ENCODE data around the gene SEPSECS.

Gene SEPSECS

GRCh38 chr4:25110527-25111329 lies 49.5 kb downstream of the SEPSECS start:
- no peak for DNase-seq (ENCODE audit: low spot score)

DNA sequence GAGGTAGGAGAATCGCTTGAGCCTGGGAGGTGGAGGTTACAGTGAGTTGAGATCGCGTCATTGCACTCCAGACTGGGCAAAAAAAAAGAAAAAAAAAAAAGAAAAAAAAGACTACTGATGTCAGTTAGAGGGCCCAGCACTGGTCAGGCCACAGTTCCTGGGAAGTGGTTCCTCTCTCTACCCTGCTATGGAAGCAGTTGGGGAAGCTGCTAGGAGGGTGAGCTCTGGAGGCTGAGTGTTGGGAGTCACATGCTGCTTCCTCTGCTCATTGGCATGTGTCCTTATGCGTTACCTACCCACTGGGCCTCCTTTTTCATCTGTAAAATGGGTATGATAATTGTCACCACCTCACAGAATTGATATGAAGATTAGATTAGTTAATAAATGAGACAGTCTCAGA lies 50.7 kb downstream of the SEPSECS start:
- DNase-seq (ENCODE audit: low spot score) = no peak

DNA sequence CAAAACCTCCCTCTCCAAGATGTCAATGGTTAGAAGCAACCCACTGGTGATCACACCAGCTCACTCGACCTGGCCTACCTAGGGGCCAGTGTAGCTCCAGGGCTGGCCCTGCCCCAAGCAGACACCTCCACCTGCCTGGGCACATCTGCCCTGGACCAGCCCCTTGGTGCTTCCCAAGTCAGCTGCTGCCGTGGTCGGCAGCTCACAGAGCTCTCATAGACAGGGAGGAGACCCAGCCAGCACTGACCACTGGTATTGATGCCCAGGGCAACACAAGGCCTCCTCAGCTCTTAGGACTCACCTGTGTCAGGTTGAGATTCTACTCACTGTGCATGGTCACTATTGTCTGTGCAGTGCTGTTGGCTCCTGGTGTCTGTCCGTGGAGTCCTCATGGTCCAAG lies 51.7 kb downstream of the SEPSECS start:
- DNase-seq (ENCODE audit: low spot score) = no peak

- DNase-seq (ENCODE audit: low spot score) = no peak
These were observed 52.3 kb downstream of the SEPSECS start for GRCh38 chr4:25107827-25108516.

DNA sequence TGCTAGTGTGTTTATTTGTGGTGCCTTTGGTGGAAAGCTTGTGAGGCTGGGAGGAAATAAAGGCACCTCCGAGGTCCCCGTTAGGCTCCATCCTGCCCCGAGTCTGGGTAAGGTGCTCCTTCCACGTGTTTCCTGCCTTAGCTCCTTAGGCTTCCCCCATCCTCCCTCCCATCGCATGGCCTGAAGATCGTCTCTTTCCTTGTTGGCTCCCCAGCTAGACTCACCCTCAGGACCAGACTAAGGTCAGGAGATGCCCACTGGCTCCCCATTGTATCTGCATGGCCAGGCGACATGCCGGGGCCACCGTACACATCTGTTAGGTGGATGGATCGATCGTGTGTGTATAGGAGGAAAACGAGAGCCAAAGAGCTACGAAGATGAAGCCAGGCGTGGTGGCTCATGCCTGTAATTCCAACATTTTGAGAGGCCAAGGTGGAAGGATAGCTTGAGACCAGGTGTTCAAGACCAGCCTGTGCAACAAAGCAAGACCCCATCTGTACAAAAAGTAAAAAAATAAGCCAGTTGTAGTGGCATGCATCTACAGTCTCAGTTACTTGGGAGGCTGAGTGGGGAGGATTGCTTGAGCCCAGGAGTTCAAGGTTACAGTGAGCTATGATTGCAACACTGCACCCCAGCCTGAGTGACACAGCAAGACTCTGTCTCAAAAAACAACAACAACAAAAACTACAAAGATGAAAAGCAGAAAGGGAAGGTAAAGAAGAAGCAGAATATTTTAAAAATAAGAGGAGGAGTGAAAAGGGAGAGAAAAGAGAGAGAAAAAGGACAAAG lies 53.7 kb downstream of the SEPSECS start:
- no peak for DNase-seq (ENCODE audit: low spot score)

DNA sequence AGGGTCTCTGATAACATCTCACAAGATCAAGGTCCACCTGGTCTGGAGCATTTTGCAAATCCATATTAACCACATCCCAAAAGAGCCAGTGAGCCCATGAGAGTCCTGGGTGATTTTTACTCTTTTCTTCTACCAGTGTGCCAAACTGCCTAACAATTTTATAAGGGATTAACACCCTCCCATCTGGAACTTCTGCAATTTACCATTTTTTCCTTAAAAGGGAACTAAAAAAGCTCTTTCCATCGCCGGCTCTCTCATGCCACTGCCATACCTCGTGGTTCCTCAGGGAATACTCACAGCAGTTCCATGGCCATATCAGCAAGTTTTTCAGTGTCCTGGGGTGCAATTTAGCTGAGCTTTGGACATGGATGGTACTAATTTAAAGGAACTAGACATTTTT lies 55.7 kb downstream of the SEPSECS start:
- DNase-seq (ENCODE audit: low spot score) = no peak

- no peak for DNase-seq (ENCODE audit: low spot score)
These were observed 56.8 kb downstream of the SEPSECS start for GRCh38 chr4:25103418-25103817.

GRCh38 chr4:25101836-25102235 lies 58.4 kb downstream of the SEPSECS start:
- DNase-seq (ENCODE audit: low spot score) = no peak

DNA sequence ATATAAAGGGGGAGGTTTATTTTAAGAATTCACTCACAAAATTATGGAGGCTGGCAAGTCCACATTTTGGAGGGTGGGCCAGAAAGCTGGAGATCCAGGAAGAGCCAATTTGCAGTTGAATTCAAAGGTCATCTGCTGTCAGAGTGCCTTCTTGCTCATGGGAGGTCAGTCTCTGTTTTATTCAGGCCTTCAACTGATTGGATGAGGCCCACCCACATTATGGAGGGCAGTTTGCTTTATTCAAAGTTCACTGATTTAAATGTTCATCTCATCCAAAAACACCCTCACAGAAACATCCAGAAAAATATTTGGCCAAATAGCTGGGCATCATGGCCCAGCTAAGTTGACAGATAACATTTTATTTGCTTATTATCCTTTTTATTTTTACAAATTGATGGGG lies 59.5 kb downstream of the SEPSECS start:
- DNase-seq (ENCODE audit: low spot score) = no peak

- DNase-seq (ENCODE audit: low spot score) = no peak
These were observed 60.2 kb downstream of the SEPSECS start for GRCh38 chr4:25100021-25100555.

DNA sequence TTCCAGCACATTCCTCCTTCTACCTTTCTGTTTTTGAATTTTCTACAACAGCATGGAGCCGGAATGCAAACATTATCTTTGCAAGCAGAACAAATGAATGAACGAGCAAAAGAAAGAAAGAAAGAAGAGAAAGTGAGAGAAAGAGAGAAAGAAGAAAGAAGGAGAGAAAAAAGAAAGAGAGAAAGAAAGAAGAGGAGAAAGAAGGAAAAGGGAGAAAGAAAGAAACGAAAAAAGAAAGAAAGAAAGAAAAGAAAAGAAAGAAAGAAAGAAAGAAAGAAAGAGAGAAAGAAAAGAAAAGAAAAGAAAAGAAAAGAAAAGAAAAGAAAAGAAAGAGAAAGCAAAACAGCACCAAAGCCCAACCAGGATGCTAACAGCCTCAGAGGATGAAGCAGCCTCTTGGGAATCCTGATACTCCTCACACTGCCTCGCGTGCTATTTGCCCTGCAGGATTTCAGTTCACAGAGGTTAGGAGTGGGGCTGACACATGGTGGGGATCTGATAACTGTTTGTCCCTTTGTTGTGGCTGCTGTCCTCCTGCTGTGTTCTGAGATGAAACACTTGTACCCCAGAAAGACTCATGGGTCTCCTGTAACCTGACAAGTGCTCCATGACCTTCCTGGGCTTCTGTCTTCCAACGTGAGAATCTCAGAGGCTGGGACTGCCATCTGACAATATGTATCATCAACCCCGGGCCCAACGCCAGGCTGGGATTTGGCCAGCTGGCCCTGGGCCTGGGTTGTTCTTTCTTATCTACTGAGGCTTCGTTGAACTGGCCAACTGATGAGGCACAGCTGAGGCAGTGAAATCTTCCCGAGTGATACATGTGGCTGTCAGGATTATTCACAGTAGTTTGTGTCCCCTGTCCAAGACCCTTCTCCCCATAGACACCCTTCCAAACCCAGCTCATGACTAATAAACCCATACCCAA lies 61.0 kb downstream of the SEPSECS start:
- DNase-seq (ENCODE audit: low spot score) = peak; percentile 83

DNA sequence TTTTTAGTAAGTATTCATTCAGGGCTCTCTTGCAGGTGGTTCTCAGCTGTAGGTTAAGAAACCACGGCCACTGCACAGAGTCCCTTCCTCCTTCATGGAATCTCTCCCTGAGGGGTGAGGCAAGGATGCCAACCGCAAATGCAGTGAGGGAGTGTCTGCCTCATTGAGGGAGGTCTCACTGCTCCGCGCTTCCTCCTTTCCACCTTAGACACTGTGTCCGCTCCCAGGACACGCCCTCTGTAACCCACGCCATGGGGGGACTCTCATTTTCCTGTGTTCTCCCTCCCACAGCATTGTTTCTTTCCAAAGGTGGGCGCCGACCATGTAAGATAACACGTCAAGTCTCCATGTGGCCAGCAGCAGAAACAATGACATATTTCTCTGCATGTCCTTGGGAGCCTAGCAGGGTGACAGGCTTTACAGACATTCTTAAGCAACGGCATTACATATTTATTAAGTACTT lies 63.2 kb downstream of the SEPSECS start:
- DNase-seq (ENCODE audit: low spot score) = no peak

DNA sequence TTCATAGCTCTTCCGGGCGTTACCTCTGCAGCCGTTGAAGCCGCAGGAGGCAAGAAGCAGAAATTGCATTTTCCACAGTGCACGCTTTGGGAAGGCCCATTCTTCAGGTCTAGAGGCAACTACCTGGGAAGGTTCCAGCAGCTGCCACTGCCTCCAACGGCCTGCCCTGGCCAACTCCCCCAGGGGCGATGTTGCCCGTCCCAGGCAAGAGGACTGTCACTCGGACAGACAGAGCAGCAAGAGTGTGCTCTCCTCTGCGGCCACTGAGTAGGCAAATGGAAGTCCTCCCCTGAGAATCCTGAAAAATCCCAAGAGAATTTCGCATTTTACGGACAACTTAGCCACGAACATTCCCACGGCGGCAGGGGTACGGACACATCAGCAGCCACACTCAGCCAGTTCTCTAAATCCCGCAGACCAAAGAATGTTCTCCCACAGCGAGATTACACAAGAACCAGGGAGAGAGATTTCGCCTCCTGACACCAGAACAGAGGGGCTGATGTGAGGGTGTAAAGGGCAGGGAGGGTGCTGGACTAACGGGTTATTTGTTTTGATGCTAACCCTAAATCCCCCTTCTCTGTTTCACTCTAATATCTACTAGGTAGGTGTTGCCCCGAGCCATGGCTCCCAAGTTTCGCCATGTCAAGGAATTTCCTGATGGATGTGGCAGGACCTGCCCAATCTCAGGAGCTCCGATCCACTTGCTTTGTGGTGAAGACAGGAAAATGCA lies 63.8 kb downstream of the SEPSECS start:
- no peak for DNase-seq (ENCODE audit: low spot score)

DNA sequence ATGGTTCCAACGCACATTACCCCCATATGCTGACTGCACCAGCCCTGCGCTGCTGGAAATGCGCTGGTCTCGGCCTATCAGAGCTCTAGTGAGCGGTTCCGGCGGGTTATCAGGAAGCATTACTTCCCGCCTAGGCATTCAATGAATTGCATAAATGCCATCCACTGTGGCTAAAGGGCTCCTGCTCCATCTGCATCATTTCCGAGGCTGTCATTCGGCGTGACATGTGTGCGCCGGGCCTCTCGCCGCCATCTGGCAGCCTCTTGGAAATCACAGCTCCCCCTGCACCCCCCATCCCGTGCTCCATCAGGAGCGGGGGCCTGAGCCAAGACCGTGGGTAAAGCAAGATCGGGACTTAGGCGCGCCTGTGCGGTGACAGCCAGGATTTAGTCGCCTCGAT lies 64.4 kb downstream of the SEPSECS start:
- no peak for DNase-seq (ENCODE audit: low spot score)

DNA sequence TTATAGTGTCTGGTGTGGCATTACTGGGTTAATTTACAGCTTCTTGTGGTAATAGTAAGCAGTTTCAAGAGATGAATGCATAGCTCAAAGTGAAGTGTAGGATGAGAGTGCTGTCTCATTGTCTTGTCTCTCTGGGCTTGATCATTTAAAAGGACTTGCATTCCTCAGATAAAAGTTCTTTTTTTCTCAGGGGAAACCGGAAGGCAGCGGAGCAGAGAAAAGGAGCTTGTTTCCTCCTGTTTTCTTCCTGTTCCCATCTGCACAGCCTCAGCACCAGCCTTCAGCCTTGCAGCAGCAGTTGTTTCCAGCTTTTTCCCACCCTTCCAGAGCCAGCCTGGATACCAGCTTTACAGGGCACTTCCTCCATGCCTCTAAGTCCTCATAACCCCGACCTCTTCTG lies 68.1 kb downstream of the SEPSECS start:
- DNase-seq (ENCODE audit: low spot score) = no peak

- no peak for DNase-seq (ENCODE audit: low spot score)
These were observed 69.7 kb downstream of the SEPSECS start for GRCh38 chr4:25090516-25090915.

DNA sequence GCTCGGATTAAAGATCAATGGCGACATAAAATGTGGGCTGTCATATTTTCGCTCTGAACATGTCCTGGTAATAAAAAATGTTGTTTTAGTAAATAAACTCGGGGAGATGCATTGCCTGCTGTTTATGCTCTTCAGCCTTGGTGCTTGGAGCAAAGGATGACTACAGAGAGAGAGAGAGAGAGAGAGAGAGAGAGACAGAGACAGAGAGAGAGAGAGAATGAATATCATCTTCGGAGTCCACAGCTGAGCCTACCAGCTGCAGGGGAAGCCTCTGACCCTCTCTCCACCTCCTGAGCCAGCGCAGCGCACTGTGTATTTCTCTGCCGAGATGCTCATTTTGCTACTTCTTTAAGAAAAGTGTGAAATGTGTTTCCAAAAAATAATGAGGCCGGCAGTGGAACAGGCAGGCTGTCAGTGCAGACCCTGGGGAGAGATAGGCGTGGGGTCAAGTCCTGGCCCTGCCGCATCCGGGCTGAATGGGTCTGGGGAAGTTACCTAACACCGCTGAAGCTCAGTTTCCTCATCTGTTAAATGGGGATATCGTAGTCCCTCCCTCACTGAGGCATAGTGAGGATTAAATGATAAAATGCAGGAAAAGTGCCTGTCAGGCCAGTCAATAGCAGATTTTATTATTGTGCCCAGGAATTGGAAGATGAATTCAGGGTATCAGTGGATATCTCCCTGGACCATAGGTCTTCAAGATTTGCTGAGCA lies 71.0 kb downstream of the SEPSECS start:
- DNase-seq (ENCODE audit: low spot score) = no peak

GRCh38 chr4:25088093-25088952 lies 71.9 kb downstream of the SEPSECS start:
- DNase-seq (ENCODE audit: low spot score) = no peak

DNA sequence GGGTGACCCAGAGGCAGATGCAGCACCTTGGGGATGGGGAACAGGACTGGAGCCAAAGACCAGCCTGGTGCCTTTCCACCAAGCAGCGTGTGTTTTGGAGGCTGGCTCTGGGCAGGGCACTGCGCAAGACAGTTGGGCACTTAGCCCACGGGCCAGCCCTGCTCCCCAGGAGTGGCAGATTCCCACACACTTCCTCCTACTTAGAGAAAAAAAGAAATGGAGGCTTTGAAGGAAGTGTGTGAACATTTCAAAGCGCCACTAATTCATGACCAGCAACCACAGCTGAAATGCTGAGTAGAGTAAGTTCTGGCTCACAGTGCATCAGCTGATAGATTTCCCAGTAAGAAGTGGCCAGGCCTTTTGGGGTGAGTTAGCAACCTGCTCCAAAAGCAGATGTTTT lies 74.6 kb downstream of the SEPSECS start:
- no peak for DNase-seq (ENCODE audit: low spot score)

Measured in left forelimb (tissue), 1 donor.